ENCODE results near the gene PROCA1.

GRCh38 chr17:28669918-28670317 is 41.8 kb downstream of the PROCA1 start:
- TF ChIP-seq CTCF (conservative IDR thresholded peaks at IDR 0.05; ENCODE audit: low read length) = no peak
- TF ChIP-seq EZH2phosphoT487 (IDR thresholded peaks at IDR 0.05; ENCODE audit: borderline replicate concordance, low read depth, low read length) = no peak

Data from OCI-LY7 (cell line).